HAP-1 (cell line): ENCODE data around the gene SRC.

Experiments used
- DNase-seq, 2 experiments: peaks; one replicate each; pipeline ENCODE4 v3.0.0-alpha.2; 2016 to 2020; ENCODE audit warnings: low spot score in 2 of 2
- H3K27me3 ChIP-seq: fragments of 250-450 bp; sonication (Bioruptor Pico); 2 replicates; pipeline ENCODE4 v1.5.1; 2020; ENCODE audit warnings: low read depth, mild to moderate bottlenecking, moderate library complexity
- H3K36me3 ChIP-seq: fragments of 250-450 bp; sonication (Bioruptor Pico); replicated peaks from 2 replicates; pipeline ENCODE4 v1.5.1; 2020; ENCODE audit warnings: mild to moderate bottlenecking
- H3K4me1 ChIP-seq: fragments of 250-450 bp; sonication (Bioruptor Pico); 2 replicates; pipeline ENCODE4 v1.5.1; 2020; ENCODE audit warnings: mild to moderate bottlenecking
- H3K4me3 ChIP-seq: fragments of 250-450 bp; sonication (Bioruptor Pico); 2 replicates; pipeline ENCODE4 v1.5.1; 2020; ENCODE audit warnings: mild to moderate bottlenecking, moderate library complexity
- H3K9me3 ChIP-seq: fragments of 250-450 bp; sonication (Bioruptor Pico); 2 replicates; pipeline ENCODE4 v1.5.1; 2020; ENCODE audit warnings: mild to moderate bottlenecking, moderate library complexity
- in situ Hi-C: fragments of 300-500 bp; cut with MboI; formaldehyde crosslinking; loops from 3 replicates; pipeline ENCODE4 v1.14.3; 2020; ENCODE audit warnings: low sequenced_read_pairs, inconsistent platforms, mixed read lengths

The SRC gene

DNA sequence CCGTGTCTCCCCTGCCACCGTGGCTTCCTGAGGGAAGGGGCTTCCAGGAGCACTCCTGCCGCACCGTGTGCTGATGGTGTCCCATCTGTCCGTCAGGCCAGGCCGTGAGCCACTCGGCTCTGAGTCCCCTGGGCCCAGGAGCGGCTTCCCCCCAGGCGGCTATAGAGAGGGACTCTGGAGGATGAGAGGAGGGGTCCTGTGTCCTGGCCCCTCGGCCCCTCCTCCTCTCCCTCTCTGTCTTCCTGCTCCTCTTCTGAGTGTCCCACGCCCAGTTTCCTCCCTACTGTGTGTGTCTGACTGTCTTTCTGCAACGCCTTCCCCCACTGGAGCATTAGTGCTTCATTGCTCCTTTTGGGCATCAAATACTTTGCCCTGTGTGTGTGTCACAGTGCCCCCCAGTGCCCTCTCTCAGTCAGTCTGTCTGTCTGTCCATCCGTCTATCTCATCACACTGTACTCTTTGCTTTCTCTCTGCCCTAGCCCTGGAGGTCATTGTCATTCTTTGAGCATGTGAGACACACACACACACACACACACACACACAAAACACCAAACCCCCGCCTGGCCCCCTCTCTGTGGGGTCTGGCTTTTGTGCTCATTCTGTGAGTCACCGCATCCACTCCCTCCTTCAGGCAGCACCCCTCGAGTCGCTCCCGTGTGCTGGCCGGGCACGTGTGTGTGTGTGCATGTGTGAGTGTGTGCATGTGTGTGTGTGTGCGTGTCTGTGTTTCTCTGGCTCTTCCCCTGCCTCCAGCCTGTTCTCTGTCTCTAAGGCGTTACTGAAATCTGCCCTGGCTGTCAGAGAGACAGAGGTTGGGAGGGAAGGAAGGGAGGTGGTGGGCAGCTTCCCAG, 71.9 kb downstream of the SRC start:
- peaks cover 5% of the 10 kb centered on the region for H3K4me1 ChIP-seq
- no peak for DNase-seq

DNA sequence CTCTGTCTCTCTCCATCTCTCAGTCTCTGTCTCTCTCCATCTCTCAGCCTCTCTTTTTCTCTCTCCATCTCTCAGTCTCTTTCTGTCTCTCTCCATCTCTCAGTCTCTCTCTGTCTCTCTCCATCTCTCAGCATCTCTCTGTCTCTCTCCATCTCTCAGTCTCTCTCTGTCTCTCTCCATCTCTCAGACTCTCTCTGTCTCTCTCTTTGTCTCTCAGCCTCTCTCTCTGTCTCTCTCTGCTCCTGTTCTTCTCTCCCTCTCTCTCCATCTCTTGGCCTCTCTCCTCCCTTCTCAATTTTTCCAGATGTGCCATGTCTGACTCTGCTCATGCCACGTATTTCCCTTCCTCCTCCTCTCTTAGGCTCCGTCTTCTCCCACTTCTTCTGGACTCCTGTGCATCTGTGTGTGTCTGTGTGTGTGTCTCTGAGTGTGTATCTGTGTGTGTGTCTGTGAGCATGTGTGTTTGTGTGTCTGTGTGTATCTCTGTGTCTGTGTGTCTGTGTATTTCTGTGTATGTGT, 72.7 kb downstream of the SRC start:
- Histone ChIP-seq H3K9me3 (no peaks in the 10 kb centered on the region), H3K36me3 (no peaks in the 10 kb centered on the region), H3K4me3 (no peak overlapping the region), H3K27me3 (peaks cover 9% of the 10 kb centered on the region), H3K4me1 (peaks cover 5% of the 10 kb centered on the region)
- in situ Hi-C loops: no loop called here
- DNase-seq: no peak

More for the DNA sequence above, 71.9 kb downstream of the SRC start:
- in situ Hi-C loops: no loop called here
- Histone ChIP-seq H3K4me3 (no peak overlapping the region), H3K36me3 (no peaks in the 10 kb centered on the region), H3K27me3 (peaks cover 6% of the 10 kb centered on the region), H3K9me3 (no peaks in the 10 kb centered on the region)

DNA sequence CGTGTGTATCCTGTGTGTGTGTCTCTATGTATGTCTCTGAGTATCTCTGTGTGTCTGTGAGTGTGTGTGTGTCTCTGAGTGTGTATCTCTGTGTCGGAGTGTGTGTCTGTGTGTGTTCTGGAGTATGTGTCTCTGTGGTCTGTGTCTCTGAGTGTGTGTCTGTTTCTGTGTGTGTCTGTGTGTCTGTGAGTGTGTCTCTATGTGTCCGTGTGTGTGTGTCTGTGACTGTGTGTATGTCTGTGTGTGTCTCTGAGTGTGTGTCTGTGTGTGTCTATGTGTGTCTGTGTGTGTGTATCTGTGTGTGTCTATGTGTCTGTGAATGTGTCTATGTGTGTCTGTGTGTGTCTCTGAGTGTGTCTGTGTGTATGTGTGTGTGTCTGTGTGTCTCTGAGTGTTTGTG, 73.4 kb downstream of the SRC start:
- Histone ChIP-seq H3K36me3 (no peaks in the 10 kb centered on the region), H3K27me3 (peaks cover 9% of the 10 kb centered on the region), H3K9me3 (no peaks in the 10 kb centered on the region), H3K4me1 (peaks cover 5% of the 10 kb centered on the region), H3K4me3 (no peak overlapping the region)
- in situ Hi-C loops: no loop called here
- no peak for DNase-seq

DNA sequence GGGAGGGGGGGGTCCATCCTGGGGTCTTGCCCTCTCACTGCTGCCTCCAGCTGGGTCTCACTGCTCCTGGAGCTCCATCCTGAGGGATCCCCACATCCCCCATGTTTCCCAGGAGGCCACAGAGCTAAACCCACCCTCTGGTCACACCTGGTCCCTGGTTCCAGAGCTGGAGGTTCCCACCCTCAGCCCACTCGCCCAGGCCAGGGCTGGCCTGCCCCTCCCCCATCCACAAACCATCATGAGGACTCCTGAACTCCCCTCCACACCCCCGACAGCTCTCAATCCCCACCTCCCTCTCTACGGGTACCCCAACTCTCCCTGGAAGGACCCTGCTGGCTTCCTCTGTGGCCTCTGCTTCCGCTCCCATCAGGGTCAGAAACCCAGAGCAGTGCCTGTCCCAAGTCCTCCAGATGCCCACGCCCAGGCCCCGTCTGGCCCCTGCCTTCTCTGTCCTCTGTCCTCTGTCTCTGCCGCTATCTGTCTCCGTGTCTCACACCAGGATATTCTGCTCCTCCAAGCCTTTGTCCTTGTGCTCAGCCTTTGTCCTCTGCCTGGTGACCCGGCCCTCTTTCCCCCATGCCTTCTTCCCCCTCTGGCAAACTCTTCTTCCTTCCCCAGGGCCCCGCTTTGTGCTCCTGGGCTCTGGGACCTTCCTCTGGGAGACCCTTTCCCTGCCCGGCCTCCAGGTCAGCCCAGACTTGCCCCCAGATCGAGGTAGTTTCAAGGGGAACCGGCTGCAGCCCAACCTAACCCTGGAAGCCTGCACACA, 74.0 kb downstream of the SRC start:
- Histone ChIP-seq H3K36me3 (no peaks in the 10 kb centered on the region), H3K4me3 (no peak overlapping the region), H3K9me3 (no peaks in the 10 kb centered on the region), H3K27me3 (peaks cover 13% of the 10 kb centered on the region), H3K4me1 (peaks cover 5% of the 10 kb centered on the region)
- in situ Hi-C loops: no loop called here
- DNase-seq: no peak

DNA sequence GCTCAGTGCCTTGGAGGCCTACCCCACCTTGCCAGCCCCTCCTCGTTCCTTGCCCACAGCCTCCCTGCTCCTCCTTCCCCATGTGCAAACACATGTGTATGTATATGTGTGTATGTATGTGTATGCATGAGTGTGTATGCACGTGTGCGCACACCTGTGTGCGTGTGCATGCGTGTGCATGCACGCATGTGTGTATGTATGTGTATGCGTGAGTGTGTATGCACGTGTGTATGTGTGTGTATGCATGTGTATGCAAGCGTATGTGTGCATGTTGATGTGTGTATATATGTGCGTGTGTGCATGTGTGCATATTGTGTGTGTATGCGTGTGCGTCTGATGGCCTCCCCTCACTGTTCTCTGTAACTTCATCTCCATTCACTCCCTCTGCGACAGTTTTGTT, 74.7 kb downstream of the SRC start:
- Histone ChIP-seq H3K27me3 (peaks cover 18% of the 10 kb centered on the region), H3K9me3 (no peaks in the 10 kb centered on the region), H3K4me3 (no peak overlapping the region), H3K4me1 (peaks cover 5% of the 10 kb centered on the region), H3K36me3 (no peaks in the 10 kb centered on the region)
- DNase-seq: no peak
- in situ Hi-C loops: no loop called here

DNA sequence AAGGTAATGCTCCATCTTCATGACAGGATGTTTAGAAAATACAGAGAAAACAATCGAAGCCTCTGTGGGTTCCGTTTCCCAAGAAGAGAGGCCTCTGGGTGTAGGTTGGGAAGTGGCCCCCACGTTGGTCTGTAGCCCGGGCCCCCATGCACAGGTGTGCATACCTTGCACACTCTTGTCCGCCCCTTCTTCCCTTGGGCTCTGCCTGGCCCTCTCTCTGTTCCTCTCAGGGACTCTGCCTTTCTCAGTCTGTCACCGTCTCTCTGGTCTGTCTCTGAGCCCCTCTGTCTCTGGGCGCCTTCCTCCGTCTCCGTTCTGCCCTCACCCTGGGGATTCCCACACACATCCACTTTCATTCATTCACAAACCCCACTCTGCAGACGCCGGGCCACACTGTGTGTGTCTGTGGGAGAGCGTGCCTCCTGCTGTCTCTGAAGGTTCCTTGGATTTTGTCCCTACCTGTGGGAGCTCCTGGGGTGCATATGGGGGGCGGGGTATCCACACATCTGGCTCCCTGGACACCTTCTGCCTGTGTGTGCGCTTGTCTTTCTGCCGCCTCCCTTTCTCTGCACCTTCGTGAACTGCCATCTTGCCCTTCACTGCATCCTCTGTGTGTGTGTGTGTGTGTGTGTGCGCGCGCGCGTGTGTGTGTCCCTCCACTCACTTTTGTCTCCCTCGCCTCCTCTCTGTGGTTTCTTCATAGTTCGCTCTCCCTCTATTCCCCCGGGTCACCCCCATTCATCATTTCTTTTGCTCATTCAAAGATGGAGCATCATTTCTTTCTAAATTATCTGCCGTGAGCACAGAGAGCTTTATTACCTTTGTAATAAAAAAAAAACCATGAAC, 75.3 kb downstream of the SRC start:
- Histone ChIP-seq H3K36me3 (no peaks in the 10 kb centered on the region), H3K4me3 (no peak overlapping the region), H3K27me3 (peaks cover 25% of the 10 kb centered on the region), H3K4me1 (peaks cover 5% of the 10 kb centered on the region), H3K9me3 (no peaks in the 10 kb centered on the region)
- in situ Hi-C loops: no loop called here
- DNase-seq: no peak

DNA sequence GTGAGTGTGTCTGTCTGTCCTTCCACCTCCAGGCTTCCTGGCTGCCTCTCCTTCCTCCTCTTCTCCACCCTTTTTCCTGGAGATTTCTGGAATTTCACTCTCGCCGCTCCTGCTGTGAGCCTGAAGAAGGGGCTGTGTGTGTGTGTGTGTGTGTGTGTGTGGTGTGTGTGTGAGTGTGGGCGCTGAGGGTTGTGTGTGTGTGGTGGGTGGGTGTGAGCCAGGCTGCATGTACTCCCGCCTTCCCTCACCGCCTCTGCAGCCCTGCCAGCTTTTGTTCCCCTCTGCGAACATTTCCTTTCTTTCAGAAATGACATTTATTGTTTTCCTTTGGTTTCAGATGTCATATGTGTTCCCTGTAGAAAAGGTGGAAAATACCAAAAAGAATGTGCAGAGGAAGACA, 76.0 kb downstream of the SRC start:
- peaks cover 27% of the 10 kb centered on the region for H3K27me3 ChIP-seq
- H3K4me3 ChIP-seq: no peak overlapping the region
- H3K9me3 ChIP-seq: no peaks in the 10 kb centered on the region
- peaks cover 5% of the 10 kb centered on the region for H3K4me1 ChIP-seq
- in situ Hi-C loops: no loop called here
- H3K36me3 ChIP-seq: no peaks in the 10 kb centered on the region
- peak; percentile 36 to 64 for DNase-seq

DNA sequence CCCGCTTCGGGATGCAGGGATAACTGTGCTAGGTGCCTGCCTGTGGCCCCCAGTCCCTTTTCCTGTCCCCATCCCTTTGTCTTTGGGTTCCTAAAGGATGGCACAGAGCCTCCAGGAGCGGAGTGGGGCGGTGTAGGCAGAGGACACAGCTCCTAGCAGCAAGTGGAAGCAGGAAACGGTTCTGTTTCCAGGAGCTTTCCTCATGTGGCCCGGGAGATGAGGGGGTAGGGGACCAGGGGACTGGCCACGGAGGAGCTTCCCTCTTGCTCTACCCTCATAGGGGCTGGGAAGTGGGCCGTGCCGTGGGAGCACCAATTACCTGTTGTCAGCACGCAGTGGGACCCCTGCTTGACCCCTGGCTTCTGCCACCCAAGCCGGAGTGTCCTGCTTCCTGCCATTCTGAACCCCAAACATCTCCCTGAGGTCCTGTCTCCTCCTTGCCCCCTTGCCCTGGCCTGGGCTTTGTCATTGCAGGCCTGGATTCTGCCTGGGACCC, 76.9 kb downstream of the SRC start:
- no peaks in the 10 kb centered on the region for H3K9me3 ChIP-seq
- H3K4me3 ChIP-seq: no peak overlapping the region
- H3K36me3 ChIP-seq: no peaks in the 10 kb centered on the region
- peaks cover 29% of the 10 kb centered on the region for H3K27me3 ChIP-seq
- in situ Hi-C loops: no loop called here
- peaks cover 5% of the 10 kb centered on the region for H3K4me1 ChIP-seq
- no peak for DNase-seq

DNA sequence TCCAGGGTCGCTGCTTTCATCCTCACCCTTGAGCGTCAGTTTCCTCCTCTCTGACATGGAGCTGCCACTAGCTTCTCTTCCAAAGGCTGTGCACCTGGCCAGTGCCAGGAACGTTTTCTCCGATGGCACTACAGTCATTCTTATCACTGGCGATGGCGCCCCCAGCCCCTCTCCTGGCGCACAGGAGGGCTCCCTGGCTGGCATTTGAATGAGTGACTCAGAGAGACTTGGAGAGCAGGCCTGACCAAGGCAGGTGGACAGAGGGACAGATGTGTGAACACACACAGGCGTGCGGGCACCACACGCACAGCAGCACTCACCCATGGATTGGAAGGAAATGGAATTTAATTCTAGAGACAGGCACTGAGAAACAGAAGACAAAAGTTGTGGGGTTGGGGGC, 77.6 kb downstream of the SRC start:
- in situ Hi-C loops: no loop called here
- H3K4me1 ChIP-seq: peaks cover 5% of the 10 kb centered on the region
- peaks cover 29% of the 10 kb centered on the region for H3K27me3 ChIP-seq
- DNase-seq: no peak
- no peaks in the 10 kb centered on the region for H3K36me3 ChIP-seq
- H3K4me3 ChIP-seq: no peak overlapping the region
- H3K9me3 ChIP-seq: no peaks in the 10 kb centered on the region

DNA sequence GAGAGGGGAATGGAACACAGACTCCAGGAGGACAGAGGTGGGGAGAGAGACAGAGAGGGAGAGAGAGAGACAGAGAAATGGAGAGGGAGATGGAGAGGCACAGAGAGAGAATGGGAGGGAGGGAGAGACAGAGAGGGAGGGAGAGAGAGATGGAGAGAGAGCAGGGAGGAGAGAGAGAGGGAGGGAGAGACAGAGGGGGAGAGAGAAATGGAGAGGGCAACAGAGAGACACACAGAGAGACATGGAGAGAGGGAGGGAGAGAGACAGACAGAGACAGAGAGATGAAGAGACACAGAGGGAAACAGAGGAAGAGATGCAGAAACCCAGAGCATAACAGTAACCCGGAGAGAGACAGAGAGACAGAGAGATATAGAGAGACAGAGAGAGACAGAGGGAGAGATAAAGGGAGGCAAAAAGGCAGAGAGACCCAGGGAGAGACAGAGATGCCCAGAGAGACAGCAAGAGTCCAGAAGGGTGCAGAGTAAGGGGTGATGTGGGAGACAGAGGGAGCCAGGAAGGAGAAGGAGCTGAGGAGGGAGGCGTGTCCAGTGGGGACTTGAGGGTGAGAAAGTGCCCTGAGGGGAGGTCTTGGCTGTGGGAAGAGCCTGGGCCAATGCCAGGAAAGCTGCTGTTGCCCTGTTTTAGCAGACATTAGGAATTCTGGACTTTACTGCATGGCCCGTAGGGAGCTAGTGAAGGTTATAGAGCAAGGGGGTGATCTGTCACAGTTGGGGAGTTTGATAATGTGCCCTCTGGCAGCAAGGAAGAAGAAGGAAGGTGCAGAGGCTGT, 78.3 kb downstream of the SRC start:
- DNase-seq: no peak
- Histone ChIP-seq H3K4me3 (no peak overlapping the region), H3K4me1 (peaks cover 5% of the 10 kb centered on the region), H3K36me3 (no peaks in the 10 kb centered on the region), H3K27me3 (peaks cover 27% of the 10 kb centered on the region), H3K9me3 (no peaks in the 10 kb centered on the region)
- in situ Hi-C loops: no loop called here

DNA sequence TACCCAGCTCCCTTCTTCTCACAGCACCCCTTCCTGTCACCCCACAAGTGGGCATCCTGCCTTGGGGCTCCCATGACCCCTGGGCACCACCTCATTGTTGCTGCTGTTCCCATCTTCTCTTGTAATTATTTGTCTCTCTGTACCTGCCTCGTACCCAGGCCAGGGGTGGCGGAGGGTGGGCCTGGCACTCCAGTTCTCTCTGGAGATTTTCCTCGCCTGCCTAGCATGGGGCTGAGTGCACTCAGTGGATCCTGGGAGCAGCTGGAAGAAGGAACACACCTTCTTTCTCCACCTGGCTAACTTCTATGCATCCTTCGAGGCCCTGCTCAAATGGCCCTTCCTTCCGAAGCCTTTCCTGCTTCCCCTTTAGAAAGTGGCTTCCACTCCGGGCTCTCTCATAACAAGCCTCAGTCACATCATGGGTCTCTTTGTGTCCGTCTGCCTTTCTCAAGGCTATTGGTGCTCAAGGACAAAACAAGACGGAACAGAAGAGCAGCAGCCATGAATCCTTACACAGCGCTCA, 79.2 kb downstream of the SRC start:
- no peak for DNase-seq
- H3K27me3 ChIP-seq: peaks cover 25% of the 10 kb centered on the region
- no peak overlapping the region for H3K4me3 ChIP-seq
- in situ Hi-C loops: no loop called here
- no peaks in the 10 kb centered on the region for H3K9me3 ChIP-seq
- no peaks in the 10 kb centered on the region for H3K36me3 ChIP-seq
- H3K4me1 ChIP-seq: peaks cover 5% of the 10 kb centered on the region

DNA sequence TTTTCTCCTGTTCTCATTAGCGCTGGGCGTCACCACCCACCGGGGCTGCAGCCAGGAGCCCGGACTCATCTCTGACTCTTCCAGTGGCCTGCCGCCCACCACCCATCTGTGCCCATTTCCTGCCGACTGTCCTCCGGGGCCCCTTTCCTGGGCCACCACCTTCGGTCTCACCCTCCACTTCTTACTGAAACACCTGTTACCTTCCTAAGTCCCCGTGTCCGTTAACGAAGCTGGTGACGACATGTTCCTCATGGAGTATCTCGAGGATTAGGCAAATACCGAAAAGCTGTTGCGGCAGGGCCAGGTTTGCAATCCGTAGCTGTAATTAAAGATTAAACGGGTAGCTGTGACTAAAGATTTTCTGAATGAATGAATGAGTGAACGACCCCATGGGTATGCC, 80.2 kb downstream of the SRC start:
- in situ Hi-C loops: no loop called here
- peaks cover 5% of the 10 kb centered on the region for H3K4me1 ChIP-seq
- H3K36me3 ChIP-seq: no peaks in the 10 kb centered on the region
- peaks cover 25% of the 10 kb centered on the region for H3K27me3 ChIP-seq
- H3K4me3 ChIP-seq: no peak overlapping the region
- DNase-seq: no peak
- no peaks in the 10 kb centered on the region for H3K9me3 ChIP-seq

DNA sequence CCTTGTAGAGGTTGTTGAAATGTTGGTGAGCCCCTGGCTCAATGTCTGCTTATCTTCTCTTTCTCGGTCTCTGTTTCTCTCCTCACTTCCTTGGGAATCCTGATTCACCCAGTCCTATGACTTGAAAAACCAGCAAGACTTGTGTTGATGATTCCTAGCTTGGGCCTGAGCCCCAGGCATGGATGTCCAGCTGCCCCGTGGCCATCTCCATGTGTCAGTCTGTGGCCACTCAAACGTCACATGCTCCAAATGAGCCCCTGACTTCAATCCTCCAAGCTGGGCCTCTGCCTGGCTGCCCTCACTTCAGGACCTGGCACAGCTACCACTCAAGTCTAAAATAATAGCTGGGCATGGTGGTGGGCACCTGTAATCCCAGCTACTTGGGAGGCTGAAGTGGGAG, 81.0 kb downstream of the SRC start:
- Histone ChIP-seq H3K36me3 (no peaks in the 10 kb centered on the region), H3K4me3 (no peak overlapping the region), H3K9me3 (no peaks in the 10 kb centered on the region), H3K4me1 (peaks cover 2% of the 10 kb centered on the region), H3K27me3 (peaks cover 32% of the 10 kb centered on the region)
- no peak for DNase-seq
- in situ Hi-C loops: no loop called here
